Glutamatergic neuron (in vitro differentiated cells): ENCODE measurements around the gene PIP5K1C. TPM values are rescaled to one million over a fixed set of nuclear protein-coding genes. Genes with fewer than 3 reads are reported as not detected.

Experiments used
- DNase-seq: peaks from one replicate; pipeline ENCODE4 v3.0.0; 2022
- H3K27ac Mint-ChIP-seq: one replicate; pipeline ENCODE4 v1.8.0; 2020; ENCODE audit warnings: mild to moderate bottlenecking, mixed read lengths, inconsistent platforms; ENCODE audit not compliant: unreplicated experiment
- H3K27me3 Mint-ChIP-seq: one replicate; pipeline ENCODE4 v1.8.0; 2020; ENCODE audit warnings: mild to moderate bottlenecking, moderate library complexity, mixed read lengths, inconsistent platforms; ENCODE audit not compliant: unreplicated experiment
- H3K36me3 Mint-ChIP-seq: one replicate; pipeline ENCODE4 v1.8.0; 2020; ENCODE audit warnings: mild to moderate bottlenecking, mixed read lengths, inconsistent platforms; ENCODE audit not compliant: unreplicated experiment
- H3K4me1 Mint-ChIP-seq: one replicate; pipeline ENCODE4 v1.8.0; 2020; ENCODE audit warnings: mild to moderate bottlenecking, low read depth, mixed read lengths, inconsistent platforms; ENCODE audit not compliant: unreplicated experiment
- H3K4me3 Mint-ChIP-seq: one replicate; pipeline ENCODE4 v1.8.0; 2020; ENCODE audit warnings: mild to moderate bottlenecking, mixed read lengths, inconsistent platforms; ENCODE audit not compliant: unreplicated experiment
- H3K9me3 Mint-ChIP-seq: one replicate; pipeline ENCODE4 v1.8.0; 2020; ENCODE audit warnings: mild to moderate bottlenecking, moderate library complexity, mixed read lengths, inconsistent platforms; ENCODE audit not compliant: unreplicated experiment
- CTCF ChIP-seq: fragments of 200-600 bp; sonication (generic); IDR thresholded peaks from one replicate; pipeline ENCODE4 v1.5.0; 2021; ENCODE audit not compliant: partially characterized antibody, unreplicated experiment
- total RNA-seq: library from RNA; stranded (reverse); fragmentation: NEBNext Ultra II Directional; extraction: Animal tissue kit (Norgen Biotek cat#: 25700); gene quantifications from one replicate; pipeline ENCODE4 v1.2.1, GENCODE V29; 2021; ENCODE audit not compliant: unreplicated experiment

The PIP5K1C gene
- total RNA-seq, 1 donor from 2014 or later, result 169 TPM

GRCh38 chr19:3736106-3736724, 35.9 kb upstream of the PIP5K1C start:
- Mint-ChIP-seq H3K9me3 (peaks cover 2% of the 10 kb centered on the region), H3K36me3 (peaks cover 7% of the 10 kb centered on the region), H3K27ac (no peak overlapping the region), H3K27me3 (peaks cover 3% of the 10 kb centered on the region), H3K4me3 (no peak overlapping the region), H3K4me1 (peaks cover 4% of the 10 kb centered on the region)
- DNase-seq, result no peak
- TF ChIP-seq CTCF, result no peak

- Mint-ChIP-seq H3K4me3 (no peak overlapping the region), H3K36me3 (peaks cover 7% of the 10 kb centered on the region), H3K9me3 (peaks cover 2% of the 10 kb centered on the region), H3K4me1 (peaks cover 4% of the 10 kb centered on the region), H3K27me3 (peaks cover 3% of the 10 kb centered on the region), H3K27ac (no peak overlapping the region)
- no peak for TF ChIP-seq CTCF
- no peak for DNase-seq
Measured at GRCh38 chr19:3734310-3734600, 34.0 kb upstream of the PIP5K1C start.

GRCh38 chr19:3733549-3734309, 33.5 kb upstream of the PIP5K1C start:
- H3K27me3 Mint-ChIP-seq, result peaks cover 3% of the 10 kb centered on the region
- peaks cover 4% of the 10 kb centered on the region for H3K9me3 Mint-ChIP-seq
- H3K27ac Mint-ChIP-seq, result no peak overlapping the region
- H3K4me1 Mint-ChIP-seq, result peaks cover 4% of the 10 kb centered on the region
- no peak for DNase-seq
- peaks cover 7% of the 10 kb centered on the region for H3K36me3 Mint-ChIP-seq
- TF ChIP-seq CTCF, result no peak
- no peak overlapping the region for H3K4me3 Mint-ChIP-seq

- Mint-ChIP-seq H3K4me1 (peaks cover 1% of the 10 kb centered on the region), H3K9me3 (peaks cover 2% of the 10 kb centered on the region), H3K4me3 (no peak overlapping the region), H3K27ac (no peak overlapping the region), H3K27me3 (peaks cover 3% of the 10 kb centered on the region), H3K36me3 (peaks cover 7% of the 10 kb centered on the region)
- no peak for DNase-seq
- no peak for TF ChIP-seq CTCF
Measured at GRCh38 chr19:3732108-3732507, 31.8 kb upstream of the PIP5K1C start.

GRCh38 chr19:3730457-3730958, 30.2 kb upstream of the PIP5K1C start:
- H3K4me1 Mint-ChIP-seq, result peaks cover 1% of the 10 kb centered on the region
- H3K27me3 Mint-ChIP-seq, result peaks cover 3% of the 10 kb centered on the region
- DNase-seq, result no peak
- H3K9me3 Mint-ChIP-seq, result peaks cover 2% of the 10 kb centered on the region
- H3K4me3 Mint-ChIP-seq, result no peak overlapping the region
- peaks cover 7% of the 10 kb centered on the region for H3K36me3 Mint-ChIP-seq
- H3K27ac Mint-ChIP-seq, result no peak overlapping the region
- TF ChIP-seq CTCF, result no peak
